LHCN-M2 (cell line): ENCODE measurements around the gene PCYT1B. TPM values are rescaled to one million over a fixed set of nuclear protein-coding genes. Genes with fewer than 3 reads are reported as not detected.
A peak's percentile ranks its signal among the peaks of the same experiment; 100 is the strongest.
"Not testable (repeated sequence)": the region's sequence is repeated elsewhere in the genome, so short reads cannot be mapped to it uniquely, and the experiment has no call there.

Experiments used
- DNase-seq: peaks from one replicate; pipeline ENCODE4 v3.0.0-alpha.2; 2012; ENCODE audit warnings: low read depth
- total RNA-seq: library from RNA; depleted of rRNA; stranded (reverse); fragments of >200 nt; gene quantifications from 2 replicates; pipeline ENCODE4 v1.2.3, GENCODE V29; 2014

The PCYT1B gene
- total RNA-seq, 1 experiment from 2014 or later: not detected

GRCh38 chrX:24646006-24646405, 1.1 kb downstream of the PCYT1B start:
- no peak for DNase-seq

- no peak for DNase-seq
Observed at GRCh38 chrX:24643116-24643515, 4.0 kb downstream of the PCYT1B start.

GRCh38 chrX:24629701-24630100, 17.4 kb downstream of the PCYT1B start:
- no peak for DNase-seq

- DNase-seq: peak; percentile 21
Observed at GRCh38 chrX:24619647-24620046, 27.5 kb downstream of the PCYT1B start.

GRCh38 chrX:24610516-24610915, 36.6 kb downstream of the PCYT1B start:
- no peak for DNase-seq

GRCh38 chrX:24607616-24608015, 39.5 kb downstream of the PCYT1B start:
- DNase-seq: no peak

- DNase-seq: not testable (repeated sequence)
Observed at GRCh38 chrX:24605941-24606340, 41.2 kb downstream of the PCYT1B start.

- DNase-seq: no peak
Observed at GRCh38 chrX:24603191-24603590, 44.0 kb downstream of the PCYT1B start.

- DNase-seq: no peak
Observed at GRCh38 chrX:24601858-24602257, 45.3 kb downstream of the PCYT1B start.

- no peak for DNase-seq
Observed at GRCh38 chrX:24594501-24594900, 52.6 kb downstream of the PCYT1B start.

GRCh38 chrX:24590111-24590510, 57.0 kb downstream of the PCYT1B start:
- DNase-seq: no peak

- no peak for DNase-seq
Observed at GRCh38 chrX:24577091-24577490, 70.1 kb downstream of the PCYT1B start.

GRCh38 chrX:24575496-24575895, 71.7 kb downstream of the PCYT1B start:
- no peak for DNase-seq

GRCh38 chrX:24574743-24575142, 72.4 kb downstream of the PCYT1B start:
- DNase-seq: no peak

GRCh38 chrX:24567169-24567568, 80.0 kb downstream of the PCYT1B start:
- no peak for DNase-seq

- no peak for DNase-seq
Observed at GRCh38 chrX:24566240-24566639, 80.9 kb downstream of the PCYT1B start.

GRCh38 chrX:24563291-24564010, 83.7 kb downstream of the PCYT1B start:
- no peak for DNase-seq

- DNase-seq: no peak
Observed at GRCh38 chrX:24561121-24561520, 86.0 kb downstream of the PCYT1B start.

GRCh38 chrX:24553011-24553410, 94.1 kb downstream of the PCYT1B start:
- DNase-seq: no peak

GRCh38 chrX:24550166-24550565, 97.0 kb downstream of the PCYT1B start:
- DNase-seq: no peak

- no peak for DNase-seq
Observed at GRCh38 chrX:24547961-24548360, 99.2 kb downstream of the PCYT1B start.

- no peak for DNase-seq
Observed at GRCh38 chrX:24542756-24543155, 104.4 kb downstream of the PCYT1B start.

GRCh38 chrX:24536551-24536950, 110.6 kb downstream of the PCYT1B start:
- no peak for DNase-seq

GRCh38 chrX:24528605-24529004, 118.5 kb downstream of the PCYT1B start:
- no peak for DNase-seq
